CD8-positive, alpha-beta memory T cell (primary cell): ENCODE results near the gene PLCL2. TPM values are rescaled to one million over a fixed set of nuclear protein-coding genes. Genes with fewer than 3 reads are reported as not detected.
A peak's percentile ranks its signal among the peaks of the same experiment; 100 is the strongest.
"Not testable (repeated sequence)": the region's sequence is repeated elsewhere in the genome, so short reads cannot be mapped to it uniquely, and the experiment has no call there.

Experiments used
- CTCF ChIA-PET: fragments of 350-600 bp; sonication (Branson Sonifier 250); formaldehyde crosslinking; loops from one replicate; lab custom pipeline; 2021; ENCODE audit warnings: antibody characterized with exemption; lab: Charles Lee
- POLR2A ChIA-PET: fragments of 350-600 bp; sonication (Branson Sonifier 250); formaldehyde crosslinking; loops from one replicate; lab custom pipeline; 2021; ENCODE audit warnings: antibody characterized with exemption; lab: Charles Lee
- DNase-seq, 5 donors: peaks; one replicate each; pipeline versions ENCODE4 v3.0.0 to v3.0.0-alpha.2; 2020 to 2022; ENCODE audit warnings: mixed read lengths in 1 of 5
- H3K27ac ChIP-seq: one replicate; pipeline ENCODE4 v1.7.0; 2013; ENCODE audit warnings: low read depth, mild to moderate bottlenecking, low read length, moderate library complexity
- H3K27me3 ChIP-seq: 2 replicates; pipeline ENCODE4 v1.7.0; 2013; ENCODE audit warnings: low read length, mild to moderate bottlenecking; ENCODE audit not compliant: insufficient read depth, poor library complexity, severe bottlenecking
- H3K36me3 ChIP-seq: 2 replicates; pipeline ENCODE4 v1.7.0; 2013; ENCODE audit warnings: mild to moderate bottlenecking, low read length, moderate library complexity; ENCODE audit not compliant: insufficient read depth
- H3K4me1 ChIP-seq: 2 replicates; pipeline ENCODE4 v1.7.0; 2013; ENCODE audit warnings: mild to moderate bottlenecking, low read length, moderate library complexity; ENCODE audit not compliant: insufficient read depth
- H3K4me3 ChIP-seq: 2 replicates; pipeline ENCODE4 v1.7.0; 2013; ENCODE audit warnings: mild to moderate bottlenecking, low read length
- H3K9me3 ChIP-seq: 2 replicates; pipeline ENCODE4 v1.7.0; 2013; ENCODE audit warnings: mild to moderate bottlenecking, low read length
- H3K27ac Mint-ChIP-seq, 8 donors: one replicate each; pipeline ENCODE4 v1.8.0; 2020 to 2021; ENCODE audit warnings: mixed read lengths in 8 of 8, mild to moderate bottlenecking in 6 of 8, inconsistent platforms in 3 of 8, moderate library complexity in 3 of 8
- H3K27me3 Mint-ChIP-seq, 2 donors: one replicate each; pipeline ENCODE4 v1.8.0; 2020 to 2021; ENCODE audit warnings: mixed read lengths in 2 of 2, mild to moderate bottlenecking in 1 of 2, moderate library complexity in 1 of 2
- H3K36me3 Mint-ChIP-seq, 3 donors: one replicate each; pipeline ENCODE4 v1.8.0; 2020 to 2021; ENCODE audit warnings: mixed read lengths in 3 of 3, inconsistent platforms in 1 of 3, mild to moderate bottlenecking in 1 of 3
- H3K4me1 Mint-ChIP-seq, 3 donors: one replicate each; pipeline ENCODE4 v1.8.0; 2020 to 2021; ENCODE audit warnings: mixed read lengths in 3 of 3, inconsistent platforms in 1 of 3, mild to moderate bottlenecking in 1 of 3
- H3K4me3 Mint-ChIP-seq, 7 donors: one replicate each; pipeline ENCODE4 v1.8.0; 2020 to 2021; ENCODE audit warnings: mixed read lengths in 7 of 7, mild to moderate bottlenecking in 6 of 7, moderate library complexity in 4 of 7, inconsistent platforms in 2 of 7
- H3K9me3 Mint-ChIP-seq, 5 donors: one replicate each; pipeline ENCODE4 v1.8.0; 2020 to 2022; ENCODE audit warnings: mixed read lengths in 5 of 5, mild to moderate bottlenecking in 3 of 5, moderate library complexity in 2 of 5, inconsistent platforms in 1 of 5
- polyA plus RNA-seq: library from polyadenylated mRNA; unstranded; fragments of 300-500 nt; fragmentation: Illumina TruSeq; gene quantifications from one replicate; pipeline ENCODE4 v1.2.3, GENCODE V29; 2021
- total RNA-seq, 2 experiments: library from RNA; stranded (reverse); gene quantifications; one replicate each; pipeline ENCODE4 v1.2.3, GENCODE V29; 2021

PLCL2 gene
- total and polyA plus RNA-seq, 3 experiments from 2014 or later, result 22.2 to 94.9 (median 22.8) TPM

- H3K36me3 ChIP-seq, result no peaks in the 10 kb centered on the region
- Mint-ChIP-seq H3K36me3 (peaks cover 0 to 17% (median 0%) of the 10 kb centered on the region in 3 donors), H3K4me3 (no peak overlapping the region), H3K27ac (no peak overlapping the region), H3K9me3 (peaks cover 0 to 3% (median 0%) of the 10 kb centered on the region in 5 donors), H3K4me1 (peaks cover 0 to 2% (median 0%) of the 10 kb centered on the region in 3 donors), H3K27me3 (peaks cover 0 to 1% of the 10 kb centered on the region in 2 donors)
- no peaks in the 10 kb centered on the region for H3K9me3 ChIP-seq
- no peak overlapping the region for H3K27ac ChIP-seq
- H3K27me3 ChIP-seq, result no peaks in the 10 kb centered on the region
- H3K4me1 ChIP-seq, result no peaks in the 10 kb centered on the region
- no peak overlapping the region for H3K4me3 ChIP-seq
- ChIA-PET POLR2A (no interaction called here), CTCF (no interaction called here)
- no peak for DNase-seq
These were observed 235.4 kb downstream of the PLCL2 start for GRCh38 chr3:17120115-17120514.

DNA sequence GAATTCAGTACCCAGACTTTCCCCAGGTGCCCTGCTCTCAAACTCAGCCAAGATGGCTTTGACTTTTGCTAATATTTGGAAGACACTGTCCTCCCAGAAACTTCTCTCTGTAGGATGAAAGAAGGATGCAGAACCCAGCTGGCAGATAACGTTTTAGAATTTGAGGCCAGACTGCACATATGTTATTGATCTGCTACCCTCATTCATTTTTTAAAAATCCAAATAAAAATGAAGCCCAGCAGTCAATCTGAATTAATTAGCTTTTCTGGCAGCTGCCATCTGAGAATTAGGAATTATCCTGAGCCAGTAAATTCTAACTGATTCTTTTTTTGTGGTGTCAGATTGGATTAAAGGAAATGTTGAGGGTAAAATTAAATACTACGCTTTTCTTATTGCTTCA, 236.6 kb downstream of the PLCL2 start:
- CTCF ChIA-PET, result no interaction called here
- Mint-ChIP-seq H3K4me3 (no peak overlapping the region), H3K27me3 (peaks cover 0 to 1% of the 10 kb centered on the region in 2 donors), H3K36me3 (peaks cover 0 to 17% (median 0%) of the 10 kb centered on the region in 3 donors), H3K4me1 (peaks cover 0 to 2% (median 0%) of the 10 kb centered on the region in 3 donors), H3K27ac (no peak overlapping the region), H3K9me3 (peaks cover 0 to 3% (median 0%) of the 10 kb centered on the region in 5 donors)
- POLR2A ChIA-PET, result no interaction called here
- Histone ChIP-seq H3K36me3 (no peaks in the 10 kb centered on the region), H3K9me3 (no peaks in the 10 kb centered on the region), H3K27me3 (no peaks in the 10 kb centered on the region), H3K4me3 (no peak overlapping the region), H3K27ac (no peak overlapping the region), H3K4me1 (no peaks in the 10 kb centered on the region)
- DNase-seq, result no peak

- CTCF ChIA-PET, result no interaction called here
- no peaks in the 10 kb centered on the region for H3K36me3 ChIP-seq
- H3K4me1 ChIP-seq, result no peaks in the 10 kb centered on the region
- no peaks in the 10 kb centered on the region for H3K27me3 ChIP-seq
- POLR2A ChIA-PET, result no interaction called here
- no peaks in the 10 kb centered on the region for H3K9me3 ChIP-seq
- no peak overlapping the region for H3K4me3 ChIP-seq
- Mint-ChIP-seq H3K27me3 (peaks cover 0 to 1% of the 10 kb centered on the region in 2 donors), H3K4me1 (peaks cover 0 to 2% (median 0%) of the 10 kb centered on the region in 3 donors), H3K36me3 (peaks cover 0 to 17% (median 0%) of the 10 kb centered on the region in 3 donors), H3K27ac (no peak overlapping the region), H3K4me3 (no peak overlapping the region), H3K9me3 (peaks cover 0 to 3% (median 0%) of the 10 kb centered on the region in 5 donors)
- no peak overlapping the region for H3K27ac ChIP-seq
- DNase-seq, result no peak
These were observed 238.0 kb downstream of the PLCL2 start for GRCh38 chr3:17122758-17123157.

DNA sequence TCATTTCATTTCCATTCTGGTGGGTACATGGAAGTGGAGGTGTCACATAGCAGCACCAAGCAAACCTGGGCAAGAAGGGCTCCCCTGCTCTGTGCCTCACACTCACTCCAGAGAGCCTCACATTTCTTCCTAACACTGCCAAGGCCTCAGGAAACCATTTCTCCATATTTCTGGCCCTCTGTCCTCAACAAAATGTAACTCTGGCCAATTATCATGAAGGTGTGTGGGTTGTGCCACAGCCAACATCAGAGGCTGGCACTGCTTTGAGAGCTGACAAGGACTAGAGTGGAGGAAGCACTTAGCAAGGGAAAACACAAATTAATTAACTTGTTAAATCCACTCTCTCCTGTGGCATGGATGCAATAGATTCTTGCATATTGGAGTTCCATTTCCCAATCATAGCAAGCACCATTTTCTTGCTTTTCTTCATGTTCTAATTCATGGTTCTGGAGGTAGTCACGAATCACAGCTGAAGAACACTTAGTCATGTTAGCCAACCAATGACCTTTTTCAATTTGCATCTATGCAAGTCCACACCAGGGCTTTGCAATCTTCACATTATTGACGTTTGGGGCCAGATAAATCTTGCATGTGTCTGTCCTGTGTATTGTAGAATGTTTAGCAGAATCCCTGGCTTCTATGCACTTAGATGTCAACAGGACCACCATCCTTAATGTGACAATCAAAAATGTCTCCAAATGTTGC, 241.1 kb downstream of the PLCL2 start:
- DNase-seq, result no peak
- CTCF ChIA-PET, result no interaction called here

GRCh38 chr3:17128671-17129070, 243.9 kb downstream of the PLCL2 start:
- H3K36me3 ChIP-seq, H3K9me3 Mint-ChIP-seq, CTCF ChIA-PET, H3K4me3 ChIP-seq, H3K4me1 ChIP-seq, DNase-seq, H3K4me3 Mint-ChIP-seq, H3K27me3 ChIP-seq, POLR2A ChIA-PET, H3K9me3 ChIP-seq, H3K27ac ChIP-seq, H3K27me3 Mint-ChIP-seq: not testable (repeated sequence)
- peak overlapping the region in 2 of 8 donors; percentile 22 to 63 for H3K27ac Mint-ChIP-seq
- H3K4me1 Mint-ChIP-seq, result peaks cover 3 to 10% (median 7%) of the 10 kb centered on the region in 3 donors
- peaks cover 0 to 30% (median 3%) of the 10 kb centered on the region in 3 donors for H3K36me3 Mint-ChIP-seq

More for the DNA sequence above, 241.1 kb downstream of the PLCL2 start:
- H3K4me3 ChIP-seq, result no peak overlapping the region
- Mint-ChIP-seq H3K9me3 (peaks cover 0 to 6% (median 0%) of the 10 kb centered on the region in 5 donors), H3K4me3 (no peak overlapping the region), H3K27ac (no peak overlapping the region), H3K4me1 (peaks cover 3 to 7% (median 7%) of the 10 kb centered on the region in 3 donors), H3K27me3 (no peaks in the 10 kb centered on the region), H3K36me3 (peaks cover 0 to 36% (median 3%) of the 10 kb centered on the region in 3 donors)
- H3K27me3 ChIP-seq, result no peaks in the 10 kb centered on the region
- POLR2A ChIA-PET, result no interaction called here
- no peak overlapping the region for H3K27ac ChIP-seq
- H3K9me3 ChIP-seq, result no peaks in the 10 kb centered on the region
- no peaks in the 10 kb centered on the region for H3K4me1 ChIP-seq
- no peaks in the 10 kb centered on the region for H3K36me3 ChIP-seq

GRCh38 chr3:17129556-17129955, 244.8 kb downstream of the PLCL2 start:
- no peak for DNase-seq
- Histone ChIP-seq H3K27me3 (no peaks in the 10 kb centered on the region), H3K4me1 (no peaks in the 10 kb centered on the region), H3K36me3 (no peaks in the 10 kb centered on the region), H3K4me3 (no peak overlapping the region), H3K27ac (no peak overlapping the region), H3K9me3 (no peaks in the 10 kb centered on the region)
- H3K9me3 Mint-ChIP-seq, result peaks cover 0 to 6% (median 0%) of the 10 kb centered on the region in 5 donors
- CTCF ChIA-PET, result no interaction called here
- peaks cover 0 to 30% (median 3%) of the 10 kb centered on the region in 3 donors for H3K36me3 Mint-ChIP-seq
- H3K27ac Mint-ChIP-seq, result peak overlapping the region in 1 of 8 donors; percentile 36
- POLR2A ChIA-PET, result no interaction called here
- H3K27me3 Mint-ChIP-seq, result no peaks in the 10 kb centered on the region
- no peak overlapping the region for H3K4me3 Mint-ChIP-seq
- H3K4me1 Mint-ChIP-seq, result peaks cover 3 to 10% (median 7%) of the 10 kb centered on the region in 3 donors

GRCh38 chr3:17130956-17131355, 246.2 kb downstream of the PLCL2 start:
- Mint-ChIP-seq H3K27ac (peak overlapping the region in 2 of 8 donors; percentile 43 to 50), H3K9me3 (peaks cover 0 to 6% (median 0%) of the 10 kb centered on the region in 5 donors), H3K27me3 (no peaks in the 10 kb centered on the region), H3K4me1 (peaks cover 3 to 10% (median 7%) of the 10 kb centered on the region in 3 donors), H3K4me3 (no peak overlapping the region), H3K36me3 (peaks cover 0 to 38% (median 3%) of the 10 kb centered on the region in 3 donors)
- no peaks in the 10 kb centered on the region for H3K9me3 ChIP-seq
- ChIA-PET CTCF (no interaction called here), POLR2A (no interaction called here)
- H3K4me3 ChIP-seq, result no peak overlapping the region
- H3K27me3 ChIP-seq, result no peaks in the 10 kb centered on the region
- no peak for DNase-seq
- H3K36me3 ChIP-seq, result no peaks in the 10 kb centered on the region
- H3K4me1 ChIP-seq, result no peaks in the 10 kb centered on the region
- H3K27ac ChIP-seq, result no peak overlapping the region

- Histone ChIP-seq H3K27ac (no peak overlapping the region), H3K27me3 (no peaks in the 10 kb centered on the region), H3K9me3 (no peaks in the 10 kb centered on the region), H3K36me3 (no peaks in the 10 kb centered on the region), H3K4me3 (no peak overlapping the region), H3K4me1 (no peaks in the 10 kb centered on the region)
- ChIA-PET POLR2A (no interaction called here), CTCF (interaction anchor here (1.3 kb wide), 1 partner anchor 21 kb away, joined by 4 read pairs; no protein-coding TSS in a partner anchor)
- H3K36me3 Mint-ChIP-seq, result peaks cover 0 to 36% (median 3%) of the 10 kb centered on the region in 3 donors
- H3K9me3 Mint-ChIP-seq, result peaks cover 0 to 6% (median 0%) of the 10 kb centered on the region in 5 donors
- no peak overlapping the region for H3K4me3 Mint-ChIP-seq
- peaks cover 3 to 10% (median 7%) of the 10 kb centered on the region in 3 donors for H3K4me1 Mint-ChIP-seq
- peaks cover 0 to 3% of the 10 kb centered on the region in 2 donors for H3K27me3 Mint-ChIP-seq
- no peak overlapping the region for H3K27ac Mint-ChIP-seq
- no peak for DNase-seq
These were observed 247.7 kb downstream of the PLCL2 start for GRCh38 chr3:17132286-17133115.
